HG02571 (cell line): ENCODE results near the gene HACD2.
A peak's percentile ranks its signal among the peaks of the same experiment; 100 is the strongest.

Experiments used
- ATAC-seq: cut with Tn5 transposase; IDR thresholded peaks from one replicate; pipeline ENCODE4 v1.9.1; 2021; ENCODE audit warnings: mild to moderate bottlenecking, moderate library complexity; ENCODE audit not compliant: unreplicated experiment

Gene HACD2

DNA sequence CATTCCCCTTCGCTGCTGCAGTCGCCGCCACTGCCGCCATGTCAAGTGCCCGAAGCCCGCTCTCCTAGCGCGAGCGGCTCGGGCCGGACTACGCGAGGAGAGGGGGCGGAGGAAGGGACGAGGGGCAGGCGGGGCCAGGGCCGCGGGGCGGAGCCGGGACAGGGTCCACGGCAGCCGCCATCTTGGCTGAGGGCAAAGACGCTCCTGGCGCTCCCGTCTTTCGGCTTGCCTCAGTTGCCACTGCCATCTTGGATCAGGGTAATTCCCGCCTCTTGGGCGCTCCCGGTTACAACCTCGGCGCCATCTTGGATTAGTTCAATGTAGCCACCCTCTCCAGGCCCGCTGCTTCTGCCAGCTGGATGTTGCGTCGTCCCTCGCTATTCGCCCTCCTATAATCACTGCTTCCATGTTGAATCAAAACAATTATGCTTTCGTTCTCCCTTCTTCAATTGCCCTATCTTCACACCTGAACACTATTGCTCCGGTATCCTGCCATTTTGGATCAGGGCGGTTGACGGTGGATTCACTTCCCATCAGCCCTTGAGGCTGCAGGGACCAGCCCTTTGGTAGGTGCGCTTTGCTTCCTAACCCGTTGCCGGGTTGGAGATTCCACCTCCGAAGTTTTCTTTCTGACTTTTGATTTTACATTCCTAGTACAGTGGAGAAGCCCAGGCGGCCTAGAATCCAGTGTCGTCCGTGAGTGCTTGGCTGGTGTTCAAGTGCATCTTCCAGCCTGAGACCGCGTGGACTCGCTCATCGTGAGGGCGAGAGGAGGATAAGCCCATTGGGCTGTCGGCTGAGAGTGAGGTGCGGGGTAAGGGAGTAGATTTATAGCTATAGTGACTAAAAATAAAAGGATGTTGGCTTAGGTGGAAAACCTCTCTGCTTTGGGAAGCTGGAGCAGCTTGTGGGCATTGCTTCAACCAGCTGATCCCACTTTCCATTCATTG lies at the start of gene HACD2:
Gene HACD2, minus strand, starts transcription at position 66 of the 950 bp plus-strand sequence. Its CDS starts 26 bp downstream, at position 40.
- peak; percentile 87 for ATAC-seq

- ATAC-seq = no peak
Measured at GRCh38 chr3:123634149-123635051, 49.5 kb upstream of the HACD2 start.

DNA sequence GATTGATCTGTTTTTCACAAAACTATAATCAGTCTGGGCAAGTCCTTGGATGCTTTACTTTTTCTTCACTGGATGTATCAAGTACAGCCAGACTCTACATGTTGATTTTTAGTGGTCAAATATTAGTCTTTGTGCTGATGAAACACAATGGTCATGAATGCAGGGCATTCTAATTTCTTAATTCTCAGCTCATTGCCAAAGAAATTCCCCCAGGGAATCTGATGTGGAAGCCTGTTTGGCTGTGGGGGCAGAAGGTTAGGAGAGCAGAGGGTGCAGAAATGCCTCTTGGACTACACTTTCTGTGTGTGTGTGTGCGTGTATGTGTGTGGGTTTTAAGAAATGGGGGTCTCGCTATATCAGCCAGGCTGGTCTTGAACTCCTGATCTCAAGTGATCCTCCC lies 48.7 kb upstream of the HACD2 start:
- ATAC-seq = no peak

DNA sequence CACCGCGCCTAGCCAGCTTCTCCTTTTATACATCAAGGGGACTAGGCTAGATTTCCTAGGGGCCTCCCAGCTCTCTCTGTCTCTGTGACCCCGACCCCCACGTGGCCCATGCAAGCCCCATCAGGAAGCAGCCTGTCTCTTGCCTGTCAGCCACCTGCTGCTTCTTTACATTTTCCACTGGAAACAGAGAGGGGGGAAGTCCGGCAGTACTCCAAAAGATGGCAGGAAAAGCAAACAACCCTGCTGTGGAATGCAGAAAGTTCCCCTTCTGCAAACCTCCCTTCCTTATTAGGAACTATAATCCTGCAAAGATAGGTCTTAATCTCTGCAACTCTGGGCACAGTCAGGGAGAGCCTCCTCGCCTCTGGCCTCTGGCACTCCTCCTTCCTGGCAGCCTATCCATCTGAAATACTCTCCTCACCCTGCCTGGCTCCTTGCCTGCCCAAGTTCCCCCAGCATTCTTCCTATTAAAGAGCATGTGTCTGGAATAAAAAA lies 47.4 kb upstream of the HACD2 start:
- ATAC-seq = no peak

- no peak for ATAC-seq
Measured at GRCh38 chr3:123629747-123630047, 44.8 kb upstream of the HACD2 start.

DNA sequence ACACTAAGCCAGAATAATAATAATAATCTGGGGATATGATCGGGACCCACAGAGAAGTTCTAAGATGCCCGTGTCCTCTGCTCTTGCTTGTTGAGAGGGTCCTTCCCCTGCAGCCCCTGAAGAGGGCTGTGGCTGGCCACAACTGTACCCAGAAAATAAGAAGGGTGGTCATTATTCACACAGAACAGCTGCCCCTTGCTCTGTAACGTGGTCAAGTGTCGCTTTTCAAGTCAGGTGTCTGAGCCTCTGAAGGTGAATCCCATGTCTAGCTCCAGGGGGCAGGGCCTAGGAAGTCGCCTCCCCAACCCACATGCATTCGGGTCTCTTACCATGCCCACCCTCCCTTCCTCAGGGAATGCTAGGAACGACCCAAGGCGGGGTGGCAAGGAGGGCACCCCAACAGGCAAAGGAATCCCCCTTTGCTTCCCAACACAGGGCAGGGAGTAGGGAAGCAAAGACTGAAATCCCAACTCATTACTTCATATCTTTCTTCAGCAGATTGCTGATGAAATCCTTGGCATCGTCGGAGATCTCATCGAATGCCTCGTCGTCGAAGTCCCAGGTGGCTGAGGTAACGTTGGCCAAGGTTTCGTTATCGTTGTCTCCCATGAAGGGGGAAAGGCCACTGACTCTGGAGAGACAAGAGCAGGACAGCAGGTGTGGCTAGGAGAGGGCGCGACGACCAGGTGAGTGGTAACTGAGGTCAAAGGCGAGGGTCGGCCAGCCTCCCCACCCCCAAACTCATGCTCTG lies 44.3 kb upstream of the HACD2 start:
- no peak for ATAC-seq

- no peak for ATAC-seq
Measured at GRCh38 chr3:123627673-123628670, 43.1 kb upstream of the HACD2 start.

DNA sequence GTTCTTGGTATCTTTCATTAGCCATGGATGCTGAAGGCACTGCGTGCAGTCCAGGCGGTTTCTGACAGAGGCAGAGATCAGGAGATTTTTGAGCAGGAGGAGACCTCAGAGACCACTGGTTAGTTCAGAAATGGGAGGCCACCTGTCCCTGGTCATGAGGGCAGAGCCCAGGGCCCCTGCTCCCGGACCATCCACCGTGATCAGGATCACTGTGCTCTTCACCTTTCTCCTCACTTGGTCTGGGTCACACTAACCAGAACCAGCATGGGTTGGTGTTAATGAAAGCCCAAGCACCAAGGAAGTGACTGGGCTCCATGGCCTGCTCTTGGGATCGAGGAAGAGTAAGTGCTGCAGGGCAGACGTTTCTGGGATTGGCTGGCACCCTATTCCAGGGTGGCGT lies 42.0 kb upstream of the HACD2 start:
- ATAC-seq = no peak

DNA sequence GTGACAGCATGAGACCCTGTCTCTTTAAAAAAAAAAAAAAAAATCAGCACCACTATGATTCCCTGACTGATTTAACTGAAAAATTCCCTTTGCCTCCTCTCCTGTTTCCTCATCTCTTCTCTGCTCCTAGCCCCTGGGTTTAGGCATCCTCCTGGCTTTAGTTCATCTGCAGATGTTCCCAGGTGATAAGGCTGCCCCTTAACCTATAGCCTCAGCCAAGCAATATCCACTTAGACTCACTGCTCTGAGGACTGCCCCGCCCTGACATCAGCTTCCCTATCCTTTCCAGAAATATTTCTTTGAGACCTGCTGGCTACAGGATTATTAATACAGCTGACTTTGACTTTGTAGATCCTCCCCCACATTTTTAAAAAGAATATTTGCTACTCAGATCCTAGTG lies 39.4 kb upstream of the HACD2 start:
- no peak for ATAC-seq

DNA sequence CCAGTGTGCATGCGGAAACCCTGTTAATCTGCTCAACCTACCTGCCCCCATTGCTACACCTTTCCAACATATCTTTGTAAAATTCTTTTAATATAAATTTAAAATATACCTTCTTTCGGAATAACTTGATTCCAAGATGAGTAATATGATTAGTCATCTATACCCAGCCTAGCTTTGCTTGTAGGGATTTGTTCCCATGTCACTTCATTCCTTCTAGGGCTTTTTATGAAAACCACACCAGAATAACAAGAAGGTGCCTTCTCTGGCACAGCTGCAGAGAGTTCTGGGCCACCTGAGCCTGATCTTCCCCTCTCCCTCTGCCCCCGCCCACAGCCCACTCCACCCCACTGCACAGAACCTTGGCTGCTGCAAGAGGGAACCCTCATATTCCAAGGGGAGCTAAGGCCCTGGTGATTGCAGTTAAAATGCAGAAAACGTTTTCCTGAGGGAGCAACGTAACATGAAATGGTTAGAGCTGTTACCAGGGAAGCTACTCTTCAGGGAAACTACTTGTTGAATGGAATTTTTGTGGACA lies 38.6 kb upstream of the HACD2 start:
- ATAC-seq = no peak

DNA sequence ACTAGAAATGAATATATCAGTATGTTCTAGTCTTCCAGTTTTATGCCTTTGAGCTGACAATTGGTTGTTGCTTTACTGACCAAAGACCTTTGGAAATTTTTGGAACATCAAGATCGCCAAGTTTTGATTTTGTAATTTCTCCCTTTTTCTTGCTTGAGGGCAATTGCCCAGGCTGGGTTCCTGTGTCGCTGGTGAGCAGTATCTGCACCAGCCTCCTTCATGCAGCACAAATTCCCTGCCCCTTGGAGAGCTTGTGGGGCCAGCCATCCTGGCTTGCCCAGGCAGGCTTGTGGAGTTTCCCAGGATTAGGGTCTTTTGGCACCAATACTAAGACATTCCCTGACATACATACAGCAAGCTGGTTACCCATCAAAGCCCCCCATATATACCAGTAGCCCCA lies 37.9 kb upstream of the HACD2 start:
- no peak for ATAC-seq

- no peak for ATAC-seq
Measured at GRCh38 chr3:123621850-123622189, 37.0 kb upstream of the HACD2 start.

- ATAC-seq = no peak
Measured at GRCh38 chr3:123621186-123621849, 36.5 kb upstream of the HACD2 start.

GRCh38 chr3:123620343-123620742 lies 35.5 kb upstream of the HACD2 start:
- ATAC-seq = no peak

DNA sequence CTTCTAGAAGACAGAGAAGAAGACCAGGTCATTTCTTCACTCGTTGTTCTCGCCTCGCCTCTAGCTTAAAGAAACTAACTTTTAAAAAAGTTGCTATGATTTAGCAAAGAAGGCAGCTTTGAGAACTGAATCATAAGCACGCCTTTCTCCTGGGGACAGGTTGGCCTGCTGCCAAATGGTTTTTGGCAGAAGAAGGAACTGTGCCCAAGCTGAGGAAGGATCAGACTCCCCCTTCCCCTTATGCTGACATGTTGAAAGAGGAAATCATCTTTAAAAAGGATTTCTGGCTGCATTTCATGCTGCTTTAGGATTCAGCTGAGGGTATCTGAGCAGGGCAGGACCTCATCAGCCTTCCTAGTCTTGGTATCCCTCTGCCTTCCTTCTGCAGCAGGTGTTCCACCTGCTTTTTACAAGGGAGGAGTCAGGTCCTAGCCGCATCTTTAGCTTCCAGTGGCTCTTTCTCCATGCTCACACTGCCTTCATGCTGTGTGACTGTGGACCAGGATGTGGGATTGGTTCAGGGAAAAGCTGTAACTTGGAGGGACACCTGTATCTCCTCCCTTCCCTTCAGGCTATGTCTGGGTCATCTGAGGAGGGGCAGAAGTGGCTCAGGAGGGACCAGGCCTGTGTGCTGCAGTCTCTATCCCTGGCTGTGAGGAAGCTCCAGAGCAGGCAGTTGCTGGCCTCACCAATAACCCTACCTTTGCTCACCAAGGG lies 34.1 kb upstream of the HACD2 start:
- no peak for ATAC-seq

DNA sequence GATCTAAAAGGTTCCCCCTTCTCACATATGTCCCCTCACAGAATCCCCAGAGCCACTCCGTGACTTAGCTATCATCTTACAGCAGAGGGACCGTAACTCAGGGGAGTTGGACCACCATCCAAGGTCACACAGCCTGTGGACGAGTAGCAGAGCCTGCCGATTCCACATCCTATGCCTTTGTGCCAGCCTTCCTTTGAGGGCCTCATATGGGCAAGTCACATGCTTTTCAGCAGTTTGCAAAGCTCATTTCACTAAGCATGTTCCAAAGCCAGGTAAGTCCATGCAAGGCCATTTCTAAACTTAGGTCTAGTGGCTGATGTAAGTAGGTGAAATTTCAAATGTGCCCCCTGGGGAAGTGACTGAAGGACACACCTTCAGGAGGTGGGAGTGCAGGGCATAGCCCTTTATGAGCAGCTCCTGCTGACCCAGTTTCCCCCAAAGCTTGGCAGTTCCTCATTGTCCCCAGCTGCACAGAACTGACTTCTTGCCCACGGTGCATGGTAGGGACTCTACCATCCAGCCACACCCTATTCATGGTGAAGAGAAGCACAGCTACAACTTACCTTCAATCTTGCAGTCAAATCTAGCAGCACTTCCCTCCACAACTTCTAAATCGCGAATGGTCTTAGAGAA lies 33.3 kb upstream of the HACD2 start:
- no peak for ATAC-seq

DNA sequence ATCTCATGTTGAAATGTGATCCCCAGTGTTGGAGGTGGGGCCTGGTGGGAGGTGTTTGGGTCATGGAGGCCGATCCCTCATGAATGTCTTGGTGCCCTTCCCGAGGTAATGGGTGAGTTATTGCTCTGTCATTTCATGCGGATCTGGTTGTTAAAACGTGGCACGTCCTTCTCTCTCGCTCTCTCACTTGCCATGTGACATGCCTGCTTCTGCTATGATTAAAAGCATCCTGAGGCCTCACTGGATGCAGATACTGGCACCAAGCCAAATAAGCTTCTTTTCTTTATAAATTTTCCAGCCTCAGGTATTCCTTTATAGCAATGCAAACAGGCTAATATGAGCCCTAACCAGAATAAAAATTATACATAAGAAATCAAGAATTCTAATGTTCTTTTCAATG lies 31.7 kb upstream of the HACD2 start:
- no peak for ATAC-seq

DNA sequence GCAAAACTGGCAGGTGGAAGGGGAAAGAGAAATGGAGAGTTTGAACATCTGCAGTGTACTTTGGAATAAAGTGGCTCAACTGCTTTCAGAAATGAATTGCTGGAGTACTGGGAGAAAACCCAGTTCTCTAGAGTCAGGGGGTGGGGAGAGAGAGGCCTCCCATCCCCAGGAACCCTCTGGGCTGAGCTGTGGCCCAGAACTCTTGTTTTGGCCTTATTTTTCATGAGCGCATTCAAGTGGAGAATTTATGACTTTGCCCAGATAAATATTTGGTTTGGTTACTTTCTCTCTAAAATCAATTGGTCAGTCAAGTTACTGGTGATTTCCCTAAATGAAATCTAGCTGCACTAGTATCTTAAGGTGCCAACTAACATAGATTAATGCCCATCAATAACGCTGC lies 28.7 kb upstream of the HACD2 start:
- ATAC-seq = no peak
